ENCODE results near the gene SLC1A7. TPM values are rescaled to one million over a fixed set of nuclear protein-coding genes. Genes with fewer than 3 reads are reported as not detected.

The SLC1A7 gene
- total RNA-seq, 1 donor from 2014 or later: 0.29 TPM

GRCh38 chr1:53160924-53161378 is 18.5 kb upstream of the SLC1A7 start:
- peak; percentile 59 for DNase-seq (ENCODE audit: low read depth)

GRCh38 chr1:53158900-53159299 is 16.5 kb upstream of the SLC1A7 start:
- DNase-seq (ENCODE audit: low read depth): no peak

- DNase-seq (ENCODE audit: low read depth): no peak
Measured at GRCh38 chr1:53156783-53157182, 14.3 kb upstream of the SLC1A7 start.

GRCh38 chr1:53155945-53156344 is 13.5 kb upstream of the SLC1A7 start:
- DNase-seq (ENCODE audit: low read depth): no peak

GRCh38 chr1:53155534-53155933 is 13.1 kb upstream of the SLC1A7 start:
- no peak for DNase-seq (ENCODE audit: low read depth)

- no peak for DNase-seq (ENCODE audit: low read depth)
Measured at GRCh38 chr1:53154859-53155438, 12.5 kb upstream of the SLC1A7 start.

- DNase-seq (ENCODE audit: low read depth): no peak
Measured at GRCh38 chr1:53153752-53154151, 11.3 kb upstream of the SLC1A7 start.

- no peak for DNase-seq (ENCODE audit: low read depth)
Measured at GRCh38 chr1:53148123-53148522, 5.7 kb upstream of the SLC1A7 start.

GRCh38 chr1:53147174-53147573 is 4.7 kb upstream of the SLC1A7 start:
- no peak for DNase-seq (ENCODE audit: low read depth)

GRCh38 chr1:53145942-53146708 is 3.7 kb upstream of the SLC1A7 start:
- peak; percentile 100 for DNase-seq (ENCODE audit: low read depth)

GRCh38 chr1:53145619-53145941 is 3.1 kb upstream of the SLC1A7 start:
- no peak for DNase-seq (ENCODE audit: low read depth)

GRCh38 chr1:53145051-53145600 is 2.7 kb upstream of the SLC1A7 start:
- no peak for DNase-seq (ENCODE audit: low read depth)

GRCh38 chr1:53144201-53144600 is 1.8 kb upstream of the SLC1A7 start:
- no peak for DNase-seq (ENCODE audit: low read depth)

GRCh38 chr1:53143527-53143926 is 1.1 kb upstream of the SLC1A7 start:
- DNase-seq (ENCODE audit: low read depth): no peak

GRCh38 chr1:53141487-53142055 is 867 bp downstream of the SLC1A7 start:
- DNase-seq (ENCODE audit: low read depth): no peak

GRCh38 chr1:53140451-53140850 is 2.0 kb downstream of the SLC1A7 start:
- DNase-seq (ENCODE audit: low read depth): no peak

GRCh38 chr1:53139951-53140361 is 2.5 kb downstream of the SLC1A7 start:
- DNase-seq (ENCODE audit: low read depth): no peak

GRCh38 chr1:53138991-53139884 is 3.2 kb downstream of the SLC1A7 start:
- DNase-seq (ENCODE audit: low read depth): no peak

- no peak for DNase-seq (ENCODE audit: low read depth)
Measured at GRCh38 chr1:53137729-53138128, 4.7 kb downstream of the SLC1A7 start.

GRCh38 chr1:53135735-53136114 is 6.7 kb downstream of the SLC1A7 start:
- DNase-seq (ENCODE audit: low read depth): peak; percentile 89

GRCh38 chr1:53134961-53135734 is 7.3 kb downstream of the SLC1A7 start:
- peak; percentile 22 for DNase-seq (ENCODE audit: low read depth)
